ENCODE results near the gene MED12L.

MED12L gene

GRCh38 chr3:151434151-151434890, 348.9 kb downstream of the MED12L start:
- DNase-seq = no peak

GRCh38 chr3:151436675-151437446, 351.4 kb downstream of the MED12L start:
- DNase-seq = no peak

- DNase-seq = no peak
Observed at GRCh38 chr3:151437906-151438305, 352.4 kb downstream of the MED12L start.

- DNase-seq = peak; percentile 14
Observed at GRCh38 chr3:151439652-151440125, 354.2 kb downstream of the MED12L start.

- no peak for DNase-seq
Observed at GRCh38 chr3:151440940-151441339, 355.5 kb downstream of the MED12L start.

DNA sequence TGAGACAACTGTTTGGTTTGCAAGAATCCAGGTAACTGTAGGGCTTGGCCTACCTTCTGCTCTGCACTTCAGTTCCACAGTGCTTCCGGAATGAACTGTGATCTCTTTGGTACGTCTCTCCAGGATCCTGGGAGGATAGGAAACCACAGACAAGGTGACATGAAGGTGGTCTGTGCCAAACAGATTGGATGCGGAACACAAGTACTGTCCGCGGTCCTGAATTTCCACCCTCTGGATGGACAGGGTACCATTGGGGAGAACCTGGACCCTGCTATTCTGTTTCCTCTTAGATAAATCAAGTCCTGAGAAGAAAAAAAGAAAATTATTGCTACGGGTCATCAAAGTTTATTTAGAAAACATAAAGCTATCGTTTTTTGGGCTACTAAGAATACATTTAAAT, 358.1 kb downstream of the MED12L start:
- no peak for DNase-seq

DNA sequence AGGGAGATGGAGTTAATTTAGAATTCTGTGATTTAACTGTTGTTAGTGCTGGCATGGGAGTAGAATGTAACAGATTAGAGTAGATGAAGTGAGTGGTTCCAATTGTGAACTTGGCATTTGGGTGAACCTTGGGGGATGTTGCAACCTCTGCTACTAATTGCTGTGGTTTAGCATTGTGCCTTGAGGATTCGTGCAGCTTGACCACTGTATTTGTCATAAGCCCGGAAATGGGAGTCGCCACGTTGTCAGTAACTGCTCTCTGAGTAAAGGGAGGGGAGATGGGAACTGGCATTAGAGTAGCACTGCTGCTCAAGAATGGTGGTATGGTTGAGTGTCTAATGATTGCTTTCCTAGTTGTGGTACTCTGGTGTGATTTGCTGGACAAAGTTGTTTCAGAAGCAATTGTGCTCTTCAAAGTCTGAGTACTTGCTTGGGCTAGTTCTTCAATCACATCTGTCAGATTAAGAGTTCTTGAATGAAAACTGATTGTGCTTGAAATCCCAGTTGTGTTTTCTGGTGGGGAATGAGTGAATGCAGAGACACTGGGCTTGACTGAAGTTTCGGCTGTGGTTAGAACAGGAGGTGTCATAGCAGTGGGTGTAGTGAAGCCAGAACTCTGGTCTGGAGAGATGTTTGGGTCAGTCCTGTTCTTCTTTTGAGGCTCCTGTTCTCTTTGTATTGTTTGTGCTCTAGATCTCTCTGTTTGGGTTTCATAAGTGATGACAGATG, 360.0 kb downstream of the MED12L start:
- no peak for DNase-seq

GRCh38 chr3:151446002-151446340, 360.5 kb downstream of the MED12L start:
- no peak for DNase-seq

GRCh38 chr3:151452368-151452767, 366.9 kb downstream of the MED12L start:
- no peak for DNase-seq

GRCh38 chr3:151452841-151453240, 367.4 kb downstream of the MED12L start:
- no peak for DNase-seq

DNA sequence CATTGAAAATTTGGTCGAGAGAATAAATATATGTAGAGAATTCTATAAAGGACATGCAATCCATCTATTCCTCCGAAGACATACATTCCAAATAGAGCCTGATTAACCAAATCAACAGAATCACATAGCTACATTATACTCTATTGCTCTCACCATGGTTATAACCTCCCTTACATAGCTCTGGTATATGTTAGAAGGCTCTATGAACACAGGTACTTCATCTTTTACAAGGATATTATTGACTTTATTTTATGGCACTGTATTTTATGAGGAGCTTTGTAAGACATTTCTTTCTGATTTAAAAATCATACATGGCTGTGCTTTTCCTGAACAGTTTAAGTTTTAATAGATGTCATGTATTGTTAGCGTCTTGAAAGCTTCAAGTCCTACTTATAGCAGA, 370.6 kb downstream of the MED12L start:
- no peak for DNase-seq

DNA sequence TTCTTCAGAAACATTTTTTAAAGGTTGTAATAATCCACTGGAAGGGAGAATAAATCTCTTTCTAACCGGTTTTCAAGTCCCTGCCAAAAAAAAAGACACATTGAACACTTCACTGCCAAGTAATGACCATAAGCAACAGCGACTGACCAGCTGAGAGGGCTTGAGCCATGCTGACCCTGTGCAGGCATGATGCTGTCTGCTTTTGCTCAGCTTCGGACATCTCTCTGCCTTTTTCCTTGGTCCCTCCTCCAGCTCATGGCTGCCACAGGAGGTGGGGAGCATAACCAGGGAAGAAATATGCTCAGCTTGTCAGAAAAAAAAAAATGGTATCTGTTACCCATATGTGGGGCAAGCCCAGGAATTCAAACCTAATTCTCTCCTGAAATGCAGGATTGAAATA, 373.9 kb downstream of the MED12L start:
- DNase-seq = no peak

DNA sequence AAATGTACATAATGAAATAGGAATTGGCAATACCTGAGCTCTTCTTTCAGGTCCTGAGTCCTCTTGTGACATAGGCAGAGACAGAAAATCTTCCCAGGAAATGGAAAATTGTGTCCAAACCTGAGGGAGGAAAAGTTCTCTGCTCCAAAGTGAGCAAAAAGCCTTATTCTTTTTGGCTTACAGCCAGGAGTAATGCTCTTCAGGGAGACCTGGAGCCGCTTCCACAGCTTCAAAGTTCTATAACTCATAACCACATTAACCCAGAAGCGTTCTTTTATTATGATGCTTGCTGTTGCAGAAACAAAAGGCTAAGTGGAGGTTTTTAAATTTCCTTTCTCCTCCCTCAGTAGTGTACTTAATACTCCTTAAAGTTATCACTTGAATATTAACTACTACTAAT, 374.8 kb downstream of the MED12L start:
- no peak for DNase-seq

- no peak for DNase-seq
Observed at GRCh38 chr3:151460774-151461450, 375.4 kb downstream of the MED12L start, which contains the start of gene IGSF10. IGSF10 (minus strand) TSS chr3:151461061; CDS start chr3:151458709, 2,352 bp downstream.

- DNase-seq = no peak
Observed at GRCh38 chr3:151462278-151462780, 376.9 kb downstream of the MED12L start.

DNA sequence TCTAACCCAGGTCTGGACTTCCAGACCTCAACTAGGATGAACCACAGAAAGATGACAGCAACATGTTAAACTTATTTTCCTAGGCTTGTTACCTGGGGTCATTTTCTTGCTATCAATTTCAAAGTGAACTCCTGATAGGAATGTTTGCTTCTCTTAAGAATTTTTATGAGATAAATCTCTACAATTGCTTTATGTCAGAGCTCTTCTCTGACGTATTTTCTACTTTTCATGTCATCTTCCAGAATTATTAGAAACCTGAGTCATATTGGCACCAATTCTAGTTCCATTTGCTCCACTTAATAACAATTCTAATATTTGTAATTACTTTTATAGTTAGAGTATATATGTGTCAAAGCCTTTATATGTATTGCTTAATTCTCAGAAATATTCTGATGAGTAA, 377.5 kb downstream of the MED12L start:
- DNase-seq = no peak

- DNase-seq = no peak
Observed at GRCh38 chr3:151467069-151467468, 381.6 kb downstream of the MED12L start.

GRCh38 chr3:151468284-151468917, 382.9 kb downstream of the MED12L start:
- peak; percentile 53 for DNase-seq

DNA sequence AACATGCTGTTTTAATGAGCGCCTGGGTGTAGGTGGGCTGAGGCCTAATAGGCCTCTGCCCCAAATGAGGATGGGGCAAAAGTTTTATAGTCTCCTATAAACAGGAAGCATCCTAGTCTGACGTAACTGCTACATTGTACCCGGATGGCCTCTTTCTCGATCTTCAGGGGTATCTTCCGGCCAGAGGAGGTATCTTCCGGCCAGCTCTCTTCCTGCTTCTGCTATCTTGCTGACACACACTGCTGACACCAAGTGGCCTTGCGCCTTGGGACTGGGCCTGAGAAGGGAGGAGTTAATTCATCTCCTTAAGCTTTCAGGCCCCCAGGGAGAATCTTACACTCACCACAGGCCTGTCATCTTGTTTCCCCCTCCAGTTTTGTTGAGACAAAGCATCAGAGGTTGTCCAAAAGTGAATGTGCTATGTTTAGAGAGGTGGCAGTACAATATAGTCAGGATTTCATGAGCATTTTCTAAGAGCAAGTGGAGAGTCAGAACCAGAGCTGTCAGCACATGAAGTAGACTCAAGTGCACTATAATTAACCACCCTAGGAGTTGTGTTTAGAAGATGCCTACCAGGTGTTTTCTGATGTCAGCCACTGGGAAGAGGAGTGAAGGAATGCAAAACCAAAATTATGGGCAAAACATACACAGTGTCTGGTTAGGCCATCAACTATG, 391.0 kb downstream of the MED12L start:
- no peak for DNase-seq

GRCh38 chr3:151477591-151478334, 392.3 kb downstream of the MED12L start:
- DNase-seq = no peak

- DNase-seq = no peak
Observed at GRCh38 chr3:151478335-151478697, 392.9 kb downstream of the MED12L start.
